SK-N-SH treated with all-trans-retinoic acid at 6 μM for 48 hours (cell line): ENCODE data around the gene SDHAF3.

Experiments used
- ATAC-seq: fragments of 200-7000 bp; cut with Tn5 transposase; 3 replicates; pipeline ENCODE4 v1.9.1; 2020; ENCODE audit warnings: mild to moderate bottlenecking, moderate library complexity
- ARNTL ChIP-seq: fragments of 450-650 bp; formaldehyde crosslinking; IDR thresholded peaks from 2 replicates; pipeline ENCODE4 v1.5.0; 2020; ENCODE audit warnings: low read depth, mild to moderate bottlenecking, moderate library complexity, borderline replicate concordance
- BACH2 ChIP-seq: fragments of 250-450 bp; sonication (Bioruptor Pico); IDR thresholded peaks from 2 replicates; pipeline ENCODE4 v1.9.0; 2021; ENCODE audit warnings: mild to moderate bottlenecking, borderline replicate concordance
- CSDC2 ChIP-seq: fragments of 250-450 bp; sonication (Bioruptor Pico); IDR thresholded peaks from 2 replicates; pipeline ENCODE4 v1.5.0; 2020; ENCODE audit warnings: mild to moderate bottlenecking, moderate library complexity
- GLIS3 ChIP-seq: fragments of 250-450 bp; sonication (Bioruptor Pico); IDR thresholded peaks from 2 replicates; pipeline ENCODE4 v1.5.0; 2020; ENCODE audit warnings: mild to moderate bottlenecking, moderate library complexity
- ISL1 ChIP-seq: fragments of 250-450 bp; sonication (Bioruptor Pico); IDR thresholded peaks from 2 replicates; pipeline ENCODE4 v2.1.2; 2022; ENCODE audit warnings: mild to moderate bottlenecking, moderate library complexity
- OSR1 ChIP-seq: fragments of 250-450 bp; sonication (Bioruptor Pico); IDR thresholded peaks from 2 replicates; pipeline ENCODE4 v1.8.0; 2022; ENCODE audit warnings: moderate library complexity, mild to moderate bottlenecking, inconsistent platforms
- PATZ1 ChIP-seq: fragments of 250-450 bp; sonication (Bioruptor Pico); IDR thresholded peaks from 2 replicates; pipeline ENCODE4 v1.8.0; 2020; ENCODE audit warnings: mild to moderate bottlenecking, moderate library complexity, borderline replicate concordance
- PPARA ChIP-seq: fragments of 250-450 bp; sonication (Bioruptor Pico); IDR thresholded peaks from 2 replicates; pipeline ENCODE4 v1.5.0; 2020; ENCODE audit warnings: mild to moderate bottlenecking, borderline replicate concordance
- RARB ChIP-seq: fragments of 250-450 bp; sonication (Bioruptor Pico); IDR thresholded peaks from 2 replicates; pipeline ENCODE4 v1.8.0; 2021; ENCODE audit warnings: mild to moderate bottlenecking, moderate library complexity
- SNAI2 ChIP-seq: fragments of 250-450 bp; sonication (Bioruptor Pico); IDR thresholded peaks from 2 replicates; pipeline ENCODE4 v1.5.0; 2020; ENCODE audit warnings: mild to moderate bottlenecking, moderate library complexity
- TCF4 ChIP-seq: fragments of 250-450 bp; sonication (Bioruptor Pico); IDR thresholded peaks from 2 replicates; pipeline ENCODE4 v1.8.0; 2021; ENCODE audit warnings: mild to moderate bottlenecking, moderate library complexity, borderline replicate concordance
- TOX ChIP-seq: fragments of 250-450 bp; sonication (Bioruptor Pico); IDR thresholded peaks from 2 replicates; pipeline ENCODE4 v1.8.0; 2021; ENCODE audit warnings: mild to moderate bottlenecking, moderate library complexity, borderline replicate concordance
- TSHZ2 ChIP-seq: fragments of 250-450 bp; sonication (Bioruptor Pico); IDR thresholded peaks from 2 replicates; pipeline ENCODE4 v1.5.0; 2020; ENCODE audit warnings: mild to moderate bottlenecking, moderate library complexity
- ZC3H10 ChIP-seq: fragments of 250-450 bp; sonication (Bioruptor Pico); IDR thresholded peaks from 2 replicates; pipeline ENCODE4 v1.5.1; 2021; ENCODE audit warnings: mild to moderate bottlenecking, moderate library complexity
- ZFP3 ChIP-seq: fragments of 250-450 bp; sonication (Bioruptor Pico); IDR thresholded peaks from 2 replicates; pipeline ENCODE4 v1.5.0; 2020; ENCODE audit warnings: mild to moderate bottlenecking, moderate library complexity
- ZFP30 ChIP-seq: fragments of 450-650 bp; formaldehyde crosslinking; IDR thresholded peaks from 2 replicates; pipeline ENCODE4 v1.5.0; 2022; ENCODE audit warnings: mild to moderate bottlenecking, moderate library complexity
- ZNF565 ChIP-seq: fragments of 450-650 bp; formaldehyde crosslinking; conservative IDR thresholded peaks from 2 replicates; pipeline ENCODE4 v1.5.0; 2020; ENCODE audit warnings: low read depth, mild to moderate bottlenecking, moderate library complexity
- ZNF70 ChIP-seq: fragments of 450-650 bp; formaldehyde crosslinking; IDR thresholded peaks from 2 replicates; pipeline ENCODE4 v1.5.0; 2020; ENCODE audit warnings: mild to moderate bottlenecking, moderate library complexity
- ZNF8 ChIP-seq: fragments of 450-650 bp; formaldehyde crosslinking; IDR thresholded peaks from 2 replicates; pipeline ENCODE4 v1.5.0; 2020; ENCODE audit warnings: mild to moderate bottlenecking, moderate library complexity
- TF ChIP-seq, protein P1 (sequence below): fragments of 250-450 bp; sonication (Bioruptor Pico); IDR thresholded peaks from 2 replicates; pipeline ENCODE4 v1.8.0; 2021; ENCODE audit warnings: low read depth, mild to moderate bottlenecking, moderate library complexity, borderline replicate concordance
- TF ChIP-seq, protein P2 (sequence below): fragments of 250-450 bp; sonication (Bioruptor Pico); IDR thresholded peaks from 2 replicates; pipeline ENCODE4 v1.5.1; 2021; ENCODE audit warnings: mild to moderate bottlenecking, moderate library complexity
- TF ChIP-seq, protein P3 (sequence below): fragments of 250-450 bp; sonication (Bioruptor Pico); IDR thresholded peaks from 2 replicates; pipeline ENCODE4 v1.5.1; 2020; ENCODE audit warnings: low read depth, mild to moderate bottlenecking, moderate library complexity

The SDHAF3 gene

GRCh38 chr7:97088364-97088763 is 29.1 kb upstream of the SDHAF3 start:
- no peak for ATAC-seq
- TF ChIP-seq, protein P1, sequence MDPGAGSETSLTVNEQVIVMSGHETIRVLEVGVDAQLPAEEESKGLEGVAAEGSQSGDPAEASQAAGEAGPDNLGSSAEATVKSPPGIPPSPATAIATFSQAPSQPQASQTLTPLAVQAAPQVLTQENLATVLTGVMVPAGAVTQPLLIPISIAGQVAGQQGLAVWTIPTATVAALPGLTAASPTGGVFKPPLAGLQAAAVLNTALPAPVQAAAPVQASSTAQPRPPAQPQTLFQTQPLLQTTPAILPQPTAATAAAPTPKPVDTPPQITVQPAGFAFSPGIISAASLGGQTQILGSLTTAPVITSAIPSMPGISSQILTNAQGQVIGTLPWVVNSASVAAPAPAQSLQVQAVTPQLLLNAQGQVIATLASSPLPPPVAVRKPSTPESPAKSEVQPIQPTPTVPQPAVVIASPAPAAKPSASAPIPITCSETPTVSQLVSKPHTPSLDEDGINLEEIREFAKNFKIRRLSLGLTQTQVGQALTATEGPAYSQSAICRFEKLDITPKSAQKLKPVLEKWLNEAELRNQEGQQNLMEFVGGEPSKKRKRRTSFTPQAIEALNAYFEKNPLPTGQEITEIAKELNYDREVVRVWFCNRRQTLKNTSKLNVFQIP (CRISPR knock-in tag), result no peak
- no peak for TF ChIP-seq ZFP3 (CRISPR knock-in tag)
- no peak for TF ChIP-seq PPARA
- TF ChIP-seq RARB (CRISPR knock-in tag), result no peak
- no peak for TF ChIP-seq ZFP30 (CRISPR knock-in tag)
- no peak for TF ChIP-seq ARNTL (CRISPR knock-in tag)
- no peak for TF ChIP-seq ZC3H10 (CRISPR knock-in tag)
- TF ChIP-seq SNAI2 (CRISPR knock-in tag), result no peak
- no peak for TF ChIP-seq ZNF8 (CRISPR knock-in tag)

DNA sequence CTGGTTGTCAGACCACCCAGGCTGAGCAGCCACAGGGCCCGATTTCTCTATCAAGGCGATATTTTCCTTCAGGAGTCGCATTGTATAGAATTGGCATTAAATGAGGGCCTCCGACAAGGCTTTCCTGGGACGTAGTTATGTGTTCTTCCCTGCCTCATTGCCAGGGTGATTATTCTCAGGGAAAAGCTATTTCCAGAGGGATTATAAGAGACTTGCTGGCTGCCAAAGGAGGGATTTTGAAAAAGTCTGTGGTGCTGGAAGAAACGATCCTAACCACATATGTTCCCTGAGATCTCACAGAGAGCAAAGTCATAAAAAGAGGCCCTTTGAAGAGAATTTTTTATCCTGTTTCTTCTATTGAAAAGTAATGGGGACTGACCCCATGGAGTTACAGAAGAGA is 27.7 kb upstream of the SDHAF3 start:
- no peak for ATAC-seq
- TF ChIP-seq PATZ1 (CRISPR knock-in tag), result no peak
- no peak for TF ChIP-seq CSDC2 (CRISPR knock-in tag)
- TF ChIP-seq ZC3H10 (CRISPR knock-in tag), result no peak
- TF ChIP-seq, protein P2, sequence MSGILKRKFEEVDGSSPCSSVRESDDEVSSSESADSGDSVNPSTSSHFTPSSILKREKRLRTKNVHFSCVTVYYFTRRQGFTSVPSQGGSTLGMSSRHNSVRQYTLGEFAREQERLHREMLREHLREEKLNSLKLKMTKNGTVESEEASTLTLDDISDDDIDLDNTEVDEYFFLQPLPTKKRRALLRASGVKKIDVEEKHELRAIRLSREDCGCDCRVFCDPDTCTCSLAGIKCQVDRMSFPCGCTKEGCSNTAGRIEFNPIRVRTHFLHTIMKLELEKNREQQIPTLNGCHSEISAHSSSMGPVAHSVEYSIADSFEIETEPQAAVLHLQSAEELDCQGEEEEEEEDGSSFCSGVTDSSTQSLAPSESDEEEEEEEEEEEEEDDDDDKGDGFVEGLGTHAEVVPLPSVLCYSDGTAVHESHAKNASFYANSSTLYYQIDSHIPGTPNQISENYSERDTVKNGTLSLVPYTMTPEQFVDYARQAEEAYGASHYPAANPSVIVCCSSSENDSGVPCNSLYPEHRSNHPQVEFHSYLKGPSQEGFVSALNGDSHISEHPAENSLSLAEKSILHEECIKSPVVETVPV (CRISPR knock-in tag), result no peak
- no peak for TF ChIP-seq ZFP30 (CRISPR knock-in tag)
- no peak for TF ChIP-seq ZNF8 (CRISPR knock-in tag)
- TF ChIP-seq ZNF565, result no peak
- no peak for TF ChIP-seq TCF4 (CRISPR knock-in tag)
- TF ChIP-seq, protein P1 (CRISPR knock-in tag), result no peak
- no peak for TF ChIP-seq BACH2
- no peak for TF ChIP-seq RARB (CRISPR knock-in tag)
- TF ChIP-seq TOX (CRISPR knock-in tag), result no peak
- no peak for TF ChIP-seq ISL1 (CRISPR knock-in tag)
- TF ChIP-seq ARNTL (CRISPR knock-in tag), result no peak
- TF ChIP-seq TSHZ2 (CRISPR knock-in tag), result no peak

GRCh38 chr7:97090761-97091353 is 26.6 kb upstream of the SDHAF3 start:
- no peak; the same call in 2 of the 3 replicates for ATAC-seq
- no peak for TF ChIP-seq ZNF565
- no peak for TF ChIP-seq PPARA
- no peak for TF ChIP-seq TSHZ2 (CRISPR knock-in tag)
- TF ChIP-seq ISL1 (CRISPR knock-in tag), result no peak
- no peak for TF ChIP-seq ZNF70 (CRISPR knock-in tag)
- TF ChIP-seq ARNTL (CRISPR knock-in tag), result no peak
- TF ChIP-seq, protein P3, sequence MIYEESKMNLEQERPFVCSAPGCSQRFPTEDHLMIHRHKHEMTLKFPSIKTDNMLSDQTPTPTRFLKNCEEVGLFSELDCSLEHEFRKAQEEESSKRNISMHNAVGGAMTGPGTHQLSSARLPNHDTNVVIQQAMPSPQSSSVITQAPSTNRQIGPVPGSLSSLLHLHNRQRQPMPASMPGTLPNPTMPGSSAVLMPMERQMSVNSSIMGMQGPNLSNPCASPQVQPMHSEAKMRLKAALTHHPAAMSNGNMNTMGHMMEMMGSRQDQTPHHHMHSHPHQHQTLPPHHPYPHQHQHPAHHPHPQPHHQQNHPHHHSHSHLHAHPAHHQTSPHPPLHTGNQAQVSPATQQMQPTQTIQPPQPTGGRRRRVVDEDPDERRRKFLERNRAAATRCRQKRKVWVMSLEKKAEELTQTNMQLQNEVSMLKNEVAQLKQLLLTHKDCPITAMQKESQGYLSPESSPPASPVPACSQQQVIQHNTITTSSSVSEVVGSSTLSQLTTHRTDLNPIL (CRISPR knock-in tag), result no peak
- no peak for TF ChIP-seq TOX (CRISPR knock-in tag)
- no peak for TF ChIP-seq ZFP30 (CRISPR knock-in tag)
- TF ChIP-seq ZFP3 (CRISPR knock-in tag), result no peak
- TF ChIP-seq OSR1 (CRISPR knock-in tag), result no peak
- TF ChIP-seq ZC3H10 (CRISPR knock-in tag), result no peak
- no peak for TF ChIP-seq ZNF8 (CRISPR knock-in tag)
- no peak for TF ChIP-seq GLIS3
